HL-60 (cell line): Measurements from ENCODE around the gene LAMTOR5.
"Not testable (repeated sequence)": the region's sequence is repeated elsewhere in the genome, so short reads cannot be mapped to it uniquely, and the experiment has no call there.

Experiments used
- DNase-seq, 2 experiments: peaks; one replicate each; pipeline ENCODE4 v3.0.0-alpha.2; 2010 to 2020; ENCODE audit warnings: low read depth in 1 of 2, low spot score in 1 of 2
- H3K27ac ChIP-seq: fragments of 250-450 bp; sonication (Bioruptor Pico); replicated peaks from 2 replicates; pipeline ENCODE4 v1.5.1; 2020; ENCODE audit warnings: mild to moderate bottlenecking, moderate library complexity
- H3K27me3 ChIP-seq: fragments of 250-450 bp; sonication (Bioruptor Pico); 2 replicates; pipeline ENCODE4 v1.5.1; 2021; ENCODE audit warnings: mild to moderate bottlenecking, moderate library complexity; ENCODE audit not compliant: insufficient read depth, poor library complexity, severe bottlenecking
- H3K4me3 ChIP-seq: replicated peaks from 2 replicates; pipeline ENCODE4 v1.5.1; 2011; ENCODE audit warnings: mild to moderate bottlenecking, control low read depth, low read length; ENCODE audit not compliant: insufficient read depth
- CTCF ChIP-seq: IDR thresholded peaks from one replicate; pipeline ENCODE4 v1.5.1; 2011; ENCODE audit warnings: low read length, control low read depth, inconsistent platforms; ENCODE audit not compliant: insufficient read depth
- GABPA ChIP-seq: IDR thresholded peaks from 2 replicates; pipeline ENCODE4 v1.6.1; 2012; ENCODE audit warnings: low read depth
- POLR2AphosphoS5 ChIP-seq: IDR thresholded peaks from 2 replicates; pipeline ENCODE4 v1.6.1; 2012; ENCODE audit warnings: low read depth
- REST ChIP-seq: IDR thresholded peaks from 2 replicates; pipeline ENCODE4 v1.6.1; 2012; ENCODE audit warnings: low read depth; ENCODE audit not compliant: insufficient replicate concordance
- SPI1 ChIP-seq: IDR thresholded peaks from 2 replicates; pipeline ENCODE4 v1.6.1; 2012; ENCODE audit warnings: low read depth, mild to moderate bottlenecking, borderline replicate concordance

Gene LAMTOR5

GRCh38 chr1:110440877-110441276 is 33.4 kb upstream of the LAMTOR5 start:
- Histone ChIP-seq H3K4me3 (no peak overlapping the region), H3K27me3 (no peaks in the 10 kb centered on the region), H3K27ac (no peak overlapping the region)
- no peak for DNase-seq
- TF ChIP-seq SPI1 (no peak), GABPA (no peak), REST (no peak), CTCF (no peak), POLR2AphosphoS5 (no peak)

- not testable (repeated sequence) for H3K27me3 ChIP-seq, DNase-seq, H3K4me3 ChIP-seq, H3K27ac ChIP-seq
These were observed 32.4 kb upstream of the LAMTOR5 start for GRCh38 chr1:110439873-110440272.

- Histone ChIP-seq H3K27me3 (no peaks in the 10 kb centered on the region), H3K4me3 (no peak overlapping the region), H3K27ac (no peak overlapping the region)
- DNase-seq, result no peak
- TF ChIP-seq CTCF (no peak), GABPA (no peak), REST (no peak), POLR2AphosphoS5 (no peak), SPI1 (no peak)
These were observed 31.4 kb upstream of the LAMTOR5 start for GRCh38 chr1:110438893-110439292.

- DNase-seq, H3K4me3 ChIP-seq, H3K27me3 ChIP-seq, H3K27ac ChIP-seq: not testable (repeated sequence)
These were observed 30.3 kb upstream of the LAMTOR5 start for GRCh38 chr1:110437645-110438299.

- H3K4me3 ChIP-seq, result no peak overlapping the region
These were observed 29.1 kb upstream of the LAMTOR5 start for GRCh38 chr1:110436635-110437034.

More at GRCh38 chr1:110436635-110437034, 29.1 kb upstream of the LAMTOR5 start:
- H3K27me3 ChIP-seq, result no peaks in the 10 kb centered on the region
- no peak for DNase-seq
- no peak for TF ChIP-seq POLR2AphosphoS5
- no peak for TF ChIP-seq SPI1
- no peak for TF ChIP-seq CTCF
- no peak for TF ChIP-seq GABPA
- TF ChIP-seq REST, result no peak
- no peak overlapping the region for H3K27ac ChIP-seq
